Gastroesophageal sphincter (tissue), 3 donors: Measurements from ENCODE around the gene SSU72.
"Not testable (repeated sequence)": the region's sequence is repeated elsewhere in the genome, so short reads cannot be mapped to it uniquely, and the experiment has no call there.

Experiments used
- CTCF ChIP-seq, 4 experiments: fragments of 200-600 bp in 2 of 4; fragments of 450-650 bp in 2 of 4; sonication (generic) in 1 of 4; IDR thresholded peaks; one replicate each; pipeline ENCODE4 v1.5.1; 2017 to 2019; ENCODE audit warnings: antibody characterized with exemption in 4 of 4, mild to moderate bottlenecking in 2 of 4, moderate library complexity in 2 of 4
- EP300 ChIP-seq: sonication (generic); formaldehyde crosslinking; IDR thresholded peaks from one replicate; pipeline ENCODE4 v1.6.1; 2017; ENCODE audit warnings: antibody characterized with exemption, mild to moderate bottlenecking
- POLR2A ChIP-seq, 2 donors: fragments of 450-650 bp; IDR thresholded peaks; one replicate each; pipeline ENCODE4 v1.6.1; 2017; ENCODE audit warnings: antibody characterized with exemption in 2 of 2, mild to moderate bottlenecking in 2 of 2, moderate library complexity in 1 of 2

- TF ChIP-seq CTCF (IDR thresholded peaks at IDR 0.05), result peak in 3 of 4 experiments; percentile 43 to 59 (median 58)
- TF ChIP-seq POLR2A (IDR thresholded peaks at IDR 0.05); EP300: not testable (repeated sequence)
These were observed 69.3 kb downstream of the SSU72 start for GRCh38 chr1:1505366-1505798.
